Right cardiac atrium (tissue), 5 donors: Measurements from ENCODE around the gene PDE4D. TPM values are rescaled to one million over a fixed set of nuclear protein-coding genes. Genes with fewer than 3 reads are reported as not detected.

Experiments
- ATAC-seq, 2 donors: fragments of 200-7000 bp; cut with Tn5 transposase; one replicate each; pipeline versions ENCODE4 v1.8.0 to v1.9.1; 2020; ENCODE audit warnings: moderate library complexity in 2 of 2, mild to moderate bottlenecking in 1 of 2
- DNase-seq, 3 donors: peaks; one replicate each; pipeline ENCODE4 v3.0.0-alpha.2; 2020
- H3K27ac ChIP-seq: one replicate; pipeline ENCODE4 v1.5.1; 2013; ENCODE audit warnings: mild to moderate bottlenecking, low read length, control low read depth, moderate library complexity
- H3K27me3 ChIP-seq: one replicate; pipeline ENCODE4 v1.6.1; 2013; ENCODE audit not compliant: control insufficient read depth, insufficient read depth
- H3K4me1 ChIP-seq: one replicate; pipeline ENCODE4 v1.6.1; 2013; ENCODE audit warnings: low read length; ENCODE audit not compliant: control insufficient read depth, insufficient read depth
- H3K4me3 ChIP-seq: one replicate; pipeline ENCODE4 v1.5.1; 2013; ENCODE audit warnings: low read length, control low read depth
- H3K9me3 ChIP-seq: one replicate; pipeline ENCODE4 v1.6.1; 2013; ENCODE audit warnings: low read length; ENCODE audit not compliant: control insufficient read depth
- WGBS: extraction: QIAGEN DNeasy Blood & Tissue Kit; methylation state at CpG from one replicate; pipeline ENCODE4 v1.1.7; 2013; 5-methylcytosine and 5-hydroxymethylcytosine counted together
- intact Hi-C, 4 donors: fragments of 100-400 bp; cut with DNase I; formaldehyde crosslinking; loops; one replicate each; pipeline versions ENCODE4 v1.11.0 to v1.14.0; 2022 to 2023
- microRNA-seq, 2 donors: library from miRNA; unstranded; fragments of <30 nt; microRNA quantifications; one replicate each; pipeline ENCODE4 v1.2.0, GENCODE V29; 2020 to 2021
- polyA plus RNA-seq: library from polyadenylated mRNA; stranded (reverse); fragments of 200-250 nt; gene quantifications from one replicate; pipeline ENCODE4 v1.2.3, GENCODE V29; 2013
- total RNA-seq, 4 donors: library from RNA; stranded (reverse); fragmentation: NEBNext Ultra II Directional; extraction: Animal tissue kit (Norgen Biotek cat#: 25700); gene quantifications; one replicate each; pipeline ENCODE4 v1.2.1, GENCODE V29; 2021
- donor health status: healthy with polysubstance abuse.
- donor health status: DM: no; HTN: yes; CAD: no.
- donor health status: DM: no; HTN: no; CAD: no.
- donor health status: DM: no; HTN: yes; CAD: no; lungs with severe emphysema.
- donor health status: DM: yes; HTN: yes; CAD: no.

The PDE4D gene
- total and polyA plus RNA-seq, 5 donors: 13.2 to 104 (median 38.8) TPM

DNA sequence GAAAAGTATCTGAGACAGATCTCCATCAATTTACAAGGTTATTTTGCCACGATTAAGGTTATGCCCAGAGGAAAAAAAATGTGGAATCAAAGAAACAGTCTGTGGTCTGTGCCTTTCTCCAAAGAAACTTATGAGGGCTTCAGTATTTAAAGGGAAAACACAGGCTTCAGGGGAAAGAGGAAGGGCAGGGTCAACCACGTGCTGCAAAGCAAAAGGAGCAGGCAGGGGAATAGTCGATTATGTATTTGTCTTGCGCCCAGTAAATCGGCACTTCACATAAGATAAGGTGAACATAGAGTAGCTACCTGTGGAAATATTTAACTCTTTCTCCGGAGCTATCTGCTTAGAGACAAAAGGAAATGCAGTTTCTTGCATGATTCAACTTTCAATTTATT lies 967.0 kb downstream of the PDE4D start:
- H3K9me3 ChIP-seq: no peaks in the 10 kb centered on the region
- no peak for ATAC-seq
- no peak for DNase-seq
- no peak overlapping the region for H3K27ac ChIP-seq
- H3K4me3 ChIP-seq: no peak overlapping the region
- peaks cover 5% of the 10 kb centered on the region for H3K4me1 ChIP-seq
- WGBS: 31% methylated on average over 6 of the region's 6 CpGs
- no peaks in the 10 kb centered on the region for H3K27me3 ChIP-seq
- intact Hi-C loops: no loop called here

- no peak overlapping the region for H3K27ac ChIP-seq
- intact Hi-C loops: no loop called here
- no peak for ATAC-seq
Measured at GRCh38 chr5:58925627-58926540, 967.6 kb downstream of the PDE4D start.

DNA sequence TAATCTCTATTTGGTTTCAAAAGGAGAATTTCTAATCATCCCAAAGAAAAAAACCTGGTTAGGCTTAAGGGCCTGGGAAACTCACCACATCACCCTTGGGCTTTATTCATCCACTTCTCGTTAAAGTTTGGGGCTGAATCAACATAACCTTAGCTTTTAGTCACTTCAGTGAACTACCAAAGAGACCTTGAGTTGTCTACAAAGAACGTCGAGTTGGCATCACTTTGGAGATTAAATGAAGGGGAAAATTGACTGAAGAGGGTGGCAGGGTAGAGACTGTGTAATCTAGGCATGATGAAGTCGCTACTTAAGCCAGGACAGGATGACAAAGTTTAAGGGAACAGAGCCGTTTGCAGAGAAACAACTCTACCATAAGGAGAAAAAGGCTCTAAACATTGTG lies 969.2 kb downstream of the PDE4D start:
- 69% methylated on average over 5 of the region's 5 CpGs for WGBS
- Histone ChIP-seq H3K4me3 (no peak overlapping the region), H3K9me3 (no peaks in the 10 kb centered on the region), H3K27ac (no peak overlapping the region), H3K4me1 (peaks cover 5% of the 10 kb centered on the region), H3K27me3 (no peaks in the 10 kb centered on the region)
- intact Hi-C loops: no loop called here
- DNase-seq: no peak
- ATAC-seq: no peak

More at GRCh38 chr5:58925627-58926540, 967.6 kb downstream of the PDE4D start:
- no peak for DNase-seq
- 54% methylated on average over 5 of the region's 5 CpGs for WGBS
- Histone ChIP-seq H3K27me3 (no peaks in the 10 kb centered on the region), H3K9me3 (no peaks in the 10 kb centered on the region), H3K4me3 (no peak overlapping the region), H3K4me1 (peaks cover 5% of the 10 kb centered on the region)

DNA sequence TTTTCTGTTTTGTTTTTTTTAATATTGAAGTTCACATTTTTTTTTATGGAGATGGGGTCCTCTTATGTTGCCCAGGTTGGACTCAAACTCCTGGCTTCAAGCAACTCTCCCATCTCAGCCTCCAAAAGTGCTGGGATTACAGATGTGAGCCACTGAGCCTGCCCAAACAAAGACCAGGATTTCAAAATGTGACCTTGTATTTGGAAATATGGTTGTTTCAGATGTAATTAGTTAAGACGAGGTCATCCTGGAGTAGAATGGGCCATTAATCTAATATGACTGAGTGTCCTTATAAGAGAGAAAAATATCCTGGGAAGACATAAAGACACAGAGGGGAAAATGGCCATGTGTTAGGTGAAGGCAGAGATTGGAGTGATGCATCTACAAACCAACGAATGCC lies 970.2 kb downstream of the PDE4D start:
- no peak overlapping the region for H3K4me3 ChIP-seq
- H3K27ac ChIP-seq: no peak overlapping the region
- no peaks in the 10 kb centered on the region for H3K9me3 ChIP-seq
- H3K4me1 ChIP-seq: peaks cover 5% of the 10 kb centered on the region
- H3K27me3 ChIP-seq: no peaks in the 10 kb centered on the region
- 85% methylated on average over 2 of the region's 2 CpGs for WGBS
- DNase-seq: no peak
- peak in 1 of 2 donors; percentile 5 for ATAC-seq
- intact Hi-C loops: no loop called here

GRCh38 chr5:58922461-58923171 lies 970.9 kb downstream of the PDE4D start:
- H3K4me3 ChIP-seq: no peak overlapping the region
- no peaks in the 10 kb centered on the region for H3K9me3 ChIP-seq
- peaks cover 5% of the 10 kb centered on the region for H3K4me1 ChIP-seq
- intact Hi-C loops: no loop called here
- no peaks in the 10 kb centered on the region for H3K27me3 ChIP-seq
- peak; percentile 93 for ATAC-seq
- DNase-seq: peak; percentile 88 to 93 (median 88)
- H3K27ac ChIP-seq: peak overlapping the region; percentile 90
- 27% methylated on average over 15 of the region's 15 CpGs for WGBS

GRCh38 chr5:58921159-58921558 lies 972.4 kb downstream of the PDE4D start:
- intact Hi-C loops: no loop called here
- ATAC-seq (no peak), DNase-seq (no peak)
- no peaks in the 10 kb centered on the region for H3K27me3 ChIP-seq
- no peak overlapping the region for H3K4me3 ChIP-seq
- 32% methylated on average over 1 of the region's 1 CpG for WGBS
- no peak overlapping the region for H3K27ac ChIP-seq
- H3K4me1 ChIP-seq: peaks cover 5% of the 10 kb centered on the region
- H3K9me3 ChIP-seq: no peaks in the 10 kb centered on the region

- Histone ChIP-seq H3K9me3 (no peaks in the 10 kb centered on the region), H3K4me3 (no peak overlapping the region), H3K27ac (no peak overlapping the region), H3K27me3 (no peaks in the 10 kb centered on the region), H3K4me1 (peaks cover 5% of the 10 kb centered on the region)
- 68% methylated on average over 5 of the region's 5 CpGs for WGBS
- DNase-seq (no peak), ATAC-seq (no peak)
- intact Hi-C loops: no loop called here
Measured at GRCh38 chr5:58919833-58920232, 973.7 kb downstream of the PDE4D start.

Small RNAs within 50 kb of the gene (microRNA-seq; reads per million reads assigned to microRNA genes)
- gene MIR582: 5.5 to 5.9 reads per million in 2 donors
